B cell (primary cell): ENCODE data around the gene RNH1. TPM values are rescaled to one million over a fixed set of nuclear protein-coding genes. Genes with fewer than 3 reads are reported as not detected.
A peak's percentile ranks its signal among the peaks of the same experiment; 100 is the strongest.

ENCODE experiments used
- ATAC-seq: fragments of 200-7000 bp; cut with Tn5 transposase; one replicate; pipeline ENCODE4 v1.10.0; 2021; ENCODE audit warnings: low read depth, mild to moderate bottlenecking, moderate number of reproducible peaks, moderate library complexity
- CTCF ChIA-PET: fragments of 350-600 bp; sonication (Branson Sonifier 250); formaldehyde crosslinking; loops from one replicate; lab custom pipeline; 2021; ENCODE audit warnings: antibody characterized with exemption, inconsistent platforms; lab: Charles Lee
- POLR2A ChIA-PET: fragments of 350-600 bp; sonication (Branson Sonifier 250); formaldehyde crosslinking; loops from one replicate; lab custom pipeline; 2021; ENCODE audit warnings: antibody characterized with exemption; lab: Charles Lee
- DNase-seq: peaks from one replicate; pipeline ENCODE4 v3.0.0; 2013
- H2AFZ ChIP-seq: 2 replicates; pipeline ENCODE4 v1.6.1; 2012; ENCODE audit warnings: mild to moderate bottlenecking, low read depth, low read length; ENCODE audit not compliant: insufficient read depth, poor library complexity, severe bottlenecking
- H3K27ac ChIP-seq, 2 donors: 1 replicate in 1 of 2; 2 replicates in 1 of 2; pipeline ENCODE4 v1.5.1; 2012 to 2013; ENCODE audit warnings: low read length in 2 of 2, mild to moderate bottlenecking in 2 of 2, moderate library complexity in 1 of 2
- H3K27me3 ChIP-seq, 4 experiments: fragments of 200-600 bp in 1 of 4; sonication (generic) in 1 of 4; replicated peaks in 1 of 4; 1 replicate in 2 of 4; 2 replicates in 2 of 4; pipeline versions ENCODE4 v1.6.1 to v1.7.0; 2013 to 2016; ENCODE audit warnings: low read length in 3 of 4, mild to moderate bottlenecking in 2 of 4, mixed read lengths in 1 of 4, moderate library complexity in 1 of 4; ENCODE audit not compliant: insufficient read depth in 4 of 4, control insufficient read depth in 3 of 4; ENCODE audit errors: control extremely low read depth in 1 of 4
- H3K36me3 ChIP-seq, 2 experiments: replicated peaks in 1 of 2; 1 replicate in 1 of 2; 2 replicates in 1 of 2; pipeline versions ENCODE4 v1.6.1 to v1.7.1; 2013; ENCODE audit warnings: low read length in 1 of 2; ENCODE audit not compliant: insufficient read depth in 2 of 2, control insufficient read depth in 1 of 2; ENCODE audit errors: control extremely low read depth in 1 of 2, extremely low read depth in 1 of 2
- H3K4me1 ChIP-seq, 2 donors: fragments of 200-600 bp in 1 of 2; sonication (generic) in 1 of 2; 1 replicate in 1 of 2; 2 replicates in 1 of 2; pipeline versions ENCODE4 v1.5.1 to v1.6.1; 2013 to 2017; ENCODE audit warnings: low read length in 2 of 2; ENCODE audit not compliant: control insufficient read depth in 2 of 2, insufficient read depth in 2 of 2
- H3K4me2 ChIP-seq: replicated peaks from 2 replicates; pipeline ENCODE3; 2012; ENCODE audit warnings: mild to moderate bottlenecking, low read depth, low read length; ENCODE audit not compliant: poor library complexity, severe bottlenecking
- H3K4me3 ChIP-seq, 5 experiments: fragments of 200-600 bp in 1 of 5; sonication (generic) in 1 of 5; 1 replicate in 3 of 5; 2 replicates in 2 of 5; pipeline versions ENCODE4 v1.5.1 to v1.7.0; 2011 to 2016; ENCODE audit warnings: low read length in 4 of 5, mild to moderate bottlenecking in 4 of 5, low read depth in 2 of 5, control low read depth in 1 of 5, moderate library complexity in 1 of 5; ENCODE audit not compliant: insufficient read depth in 1 of 5; ENCODE audit errors: control extremely low read depth in 1 of 5, extremely low read depth in 1 of 5
- H3K79me2 ChIP-seq: fragments of 200-600 bp; sonication (generic); one replicate; pipeline ENCODE4 v1.6.0; 2016; ENCODE audit warnings: low read length; ENCODE audit not compliant: control insufficient read depth, insufficient read depth
- H3K9ac ChIP-seq: fragments of 200-600 bp; sonication (generic); 2 replicates; pipeline ENCODE4 v1.6.1; 2017; ENCODE audit warnings: mild to moderate bottlenecking, low read length, moderate library complexity
- H3K9me3 ChIP-seq, 3 donors: one replicate each; pipeline versions ENCODE4 v1.6.1 to v1.7.1; 2013; ENCODE audit warnings: low read length in 2 of 3; ENCODE audit not compliant: control insufficient read depth in 2 of 3, insufficient read depth in 1 of 3; ENCODE audit errors: control extremely low read depth in 1 of 3
- H4K20me1 ChIP-seq: 2 replicates; pipeline ENCODE4 v1.6.0; 2012; ENCODE audit warnings: mild to moderate bottlenecking, low read length; ENCODE audit not compliant: insufficient read depth, control insufficient read depth, poor library complexity, severe bottlenecking
- H3K27ac Mint-ChIP-seq: one replicate; pipeline ENCODE4 v1.8.0; 2021; ENCODE audit warnings: mixed read lengths
- H3K27me3 Mint-ChIP-seq: one replicate; pipeline ENCODE4 v1.8.0; 2021; ENCODE audit warnings: mixed read lengths
- H3K4me1 Mint-ChIP-seq: one replicate; pipeline ENCODE4 v1.8.0; 2021; ENCODE audit warnings: mixed read lengths
- H3K4me3 Mint-ChIP-seq: one replicate; pipeline ENCODE4 v1.8.0; 2021; ENCODE audit warnings: mixed read lengths
- H3K9me3 Mint-ChIP-seq: one replicate; pipeline ENCODE4 v1.8.0; 2022; ENCODE audit warnings: mixed read lengths; ENCODE audit not compliant: insufficient read depth
- CTCF ChIP-seq: fragments of 200-600 bp; IDR thresholded peaks from one replicate; pipeline ENCODE4 v1.8.0; 2022; ENCODE audit warnings: antibody characterized with exemption, mild to moderate bottlenecking
- EZH2 ChIP-seq: IDR thresholded peaks from 2 replicates; pipeline ENCODE4 v1.6.1; 2012; ENCODE audit warnings: borderline replicate concordance, low read depth, mild to moderate bottlenecking, moderate library complexity, low read length; ENCODE audit not compliant: insufficient read depth, poor library complexity, severe bottlenecking
- WGBS: methylation state at CpG from one replicate; pipeline ENCODE4 v1.1.5; 2013; ENCODE audit warnings: missing lambda C conversion rate; ENCODE audit not compliant: insufficient coverage; 5-methylcytosine and 5-hydroxymethylcytosine counted together
- intact Hi-C: fragments of 100-400 bp; cut with micrococcal nuclease; formaldehyde crosslinking; loops from one replicate; pipeline ENCODE4 v1.10.0; 2022
- polyA plus RNA-seq: library from polyadenylated mRNA; depleted of rRNA; stranded (reverse); fragments of >200 nt; gene quantifications from 2 replicates; pipeline ENCODE4 v1.2.3, GENCODE V29; 2012
- total RNA-seq, 2 donors: library from RNA; stranded (reverse); fragments of 120-200 nt in 1 of 2; gene quantifications; 1 replicate in 1 of 2; 2 replicates in 1 of 2; pipeline versions ENCODE4 v1.2.3 to v1.2.4, GENCODE V29; 2013 to 2022

RNH1 gene
- total and polyA plus RNA-seq, 2 donors (not counting 1 experiment from before 2014, with no cell fraction given): 81.0 to 159 TPM

- no peak overlapping the region for H3K27ac Mint-ChIP-seq
- no peak for ATAC-seq
Observed at GRCh38 chr11:540583-541432, 33.8 kb upstream of the RNH1 start.

More at GRCh38 chr11:540583-541432, 33.8 kb upstream of the RNH1 start:
- Histone ChIP-seq H3K27me3 (no peaks in the 10 kb centered on the region), H3K4me1 (peaks cover 12 to 25% of the 10 kb centered on the region in 2 donors), H4K20me1 (no peaks in the 10 kb centered on the region), H3K4me2 (no peak overlapping the region), H2AFZ (no peak overlapping the region), H3K9ac (no peak overlapping the region), H3K27ac (no peak overlapping the region), H3K79me2 (peaks cover 33% of the 10 kb centered on the region), H3K36me3 (peaks cover 0 to 2% of the 10 kb centered on the region in 2 experiments), H3K9me3 (no peaks in the 10 kb centered on the region), H3K4me3 (no peak overlapping the region)
- peak; percentile 25 for DNase-seq
- no peak for TF ChIP-seq CTCF
- TF ChIP-seq EZH2: no peak
- intact Hi-C loops: no loop called here
- Mint-ChIP-seq H3K4me1 (peaks cover 19% of the 10 kb centered on the region), H3K4me3 (no peak overlapping the region), H3K9me3 (no peaks in the 10 kb centered on the region), H3K27me3 (no peaks in the 10 kb centered on the region)
- POLR2A ChIA-PET: no interaction called here
- 94% methylated on average over 23 of the region's 23 CpGs for WGBS
- CTCF ChIA-PET: no interaction called here
